NCI-H748 (cell line): Measurements from ENCODE around the gene SNX14.

ENCODE experiments used
- DNase-seq: peaks from one replicate; lab custom pipeline; 2025; ENCODE audit not compliant: unreplicated experiment; lab: John Stamatoyannopoulos, UW

Gene SNX14

GRCh38 chr6:85516168-85516567 is 77.5 kb downstream of the SNX14 start:
- DNase-seq, result no peak

- no peak for DNase-seq
These were observed 87.1 kb downstream of the SNX14 start for GRCh38 chr6:85506441-85507093.

- no peak for DNase-seq
These were observed 94.9 kb downstream of the SNX14 start for GRCh38 chr6:85498596-85499258.

- DNase-seq, result no peak
These were observed 96.8 kb downstream of the SNX14 start for GRCh38 chr6:85496856-85497255.

GRCh38 chr6:85496009-85496579 is 97.6 kb downstream of the SNX14 start:
- no peak for DNase-seq

GRCh38 chr6:85494547-85495536 is 98.8 kb downstream of the SNX14 start:
- no peak for DNase-seq

GRCh38 chr6:85493389-85493788 is 100.3 kb downstream of the SNX14 start:
- DNase-seq, result no peak

- no peak for DNase-seq
These were observed 103.0 kb downstream of the SNX14 start for GRCh38 chr6:85490516-85491248.

GRCh38 chr6:85484948-85485347 is 108.7 kb downstream of the SNX14 start:
- DNase-seq, result peak; percentile 25

GRCh38 chr6:85483846-85484245 is 109.8 kb downstream of the SNX14 start:
- DNase-seq, result no peak

- DNase-seq, result peak; percentile 57
These were observed 110.6 kb downstream of the SNX14 start for GRCh38 chr6:85482905-85483700.

- no peak for DNase-seq
These were observed 111.3 kb downstream of the SNX14 start for GRCh38 chr6:85482206-85482904.

GRCh38 chr6:85479208-85479607 is 114.5 kb downstream of the SNX14 start:
- no peak for DNase-seq

GRCh38 chr6:85476532-85476931 is 117.1 kb downstream of the SNX14 start:
- no peak for DNase-seq

- no peak for DNase-seq
These were observed 119.9 kb downstream of the SNX14 start for GRCh38 chr6:85473748-85474147.

GRCh38 chr6:85472744-85473143 is 120.9 kb downstream of the SNX14 start:
- no peak for DNase-seq

- no peak for DNase-seq
These were observed 123.6 kb downstream of the SNX14 start for GRCh38 chr6:85470023-85470410.

- no peak for DNase-seq
These were observed 124.2 kb downstream of the SNX14 start for GRCh38 chr6:85469276-85470022.

GRCh38 chr6:85468326-85468725 is 125.3 kb downstream of the SNX14 start:
- DNase-seq, result no peak
